ENCODE data around the gene FLACC1. TPM values are rescaled to one million over a fixed set of nuclear protein-coding genes. Genes with fewer than 3 reads are reported as not detected.

The FLACC1 gene, protein sequence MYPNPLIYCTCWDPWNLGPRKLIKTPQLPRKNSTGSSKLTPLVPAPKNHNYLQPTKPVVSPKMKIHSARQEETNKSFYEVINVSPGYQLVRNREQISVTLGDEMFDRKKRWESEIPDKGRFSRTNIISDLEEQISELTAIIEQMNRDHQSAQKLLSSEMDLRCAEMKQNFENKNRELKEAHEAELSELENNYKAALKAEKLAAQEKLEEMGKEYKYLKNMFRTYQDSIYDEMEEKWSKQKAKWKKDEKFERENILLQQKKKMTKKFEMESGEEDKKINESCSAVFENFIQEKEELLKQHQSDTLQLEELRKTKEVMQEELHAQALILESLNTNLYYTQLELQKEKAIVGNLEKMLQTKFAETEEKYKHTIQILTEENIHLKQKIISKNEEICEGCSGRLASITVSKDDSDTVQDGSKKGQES
- 0.37 TPM for polyA plus RNA-seq (2013, experiment 1 of 2)
- 0.29 TPM for polyA plus RNA-seq (2013, experiment 2 of 2)

DNA sequence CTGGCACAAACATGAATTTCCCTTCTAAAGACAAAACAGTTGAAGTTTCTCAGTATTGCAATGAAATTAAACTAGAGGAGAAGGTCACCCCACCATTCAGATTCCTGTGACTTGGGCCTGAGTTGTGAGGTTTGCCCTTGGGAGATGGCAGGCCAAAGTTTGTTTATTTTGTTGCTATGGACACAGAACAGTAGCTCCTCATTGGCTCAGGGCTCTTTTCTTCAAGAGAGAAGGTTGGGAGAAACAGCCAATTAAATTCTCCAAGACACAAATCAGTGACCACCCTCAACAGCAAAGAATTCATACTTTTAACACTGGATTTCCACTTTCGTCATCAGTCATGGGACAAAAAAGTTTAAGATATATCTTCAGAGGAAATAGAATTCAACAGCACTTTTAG, at the start of gene FLACC1:
Gene FLACC1, minus strand, starts transcription at position 125 of the 400 bp plus-strand sequence. CDS start 5,941 bp downstream, outside the sequence.
- H3K36me3 ChIP-seq (ENCODE audit: control insufficient read depth in 1 of 2, insufficient read depth in 2 of 2, low read depth in 1 of 2, low read length in 2 of 2), result peaks cover 3 to 24% of the 10 kb centered on the region in 2 experiments
- no peaks in the 10 kb centered on the region for H3K79me1 ChIP-seq (replicated peaks; ENCODE audit: low read length, poor library complexity, severe bottlenecking)
- H2AFZ ChIP-seq (ENCODE audit: low read depth, low read length), result no peak within 1 kb of the TSS
- no peak within 1 kb of the TSS for H3K4me2 ChIP-seq (ENCODE audit: low read length, poor library complexity, severe bottlenecking)
- WGBS, result no CpG with 5 or more reads among the region's 1 CpG
- H2BK5ac ChIP-seq (ENCODE audit: low read depth, low read length, poor library complexity, severe bottlenecking), result no peak within 1 kb of the TSS
- no peak within 1 kb of the TSS for H2AK5ac ChIP-seq (ENCODE audit: low read length, severe bottlenecking)
- H4K91ac ChIP-seq (ENCODE audit: low read length), result no peak within 1 kb of the TSS
- H3K9ac ChIP-seq (ENCODE audit: low read length), result peak within 1 kb of the TSS; percentile 81
- no peak within 1 kb of the TSS for H3K4me3 ChIP-seq (ENCODE audit: insufficient read depth in 1 of 2, low read depth in 1 of 2, low read length in 2 of 2)
- no peak within 1 kb of the TSS for H3K27ac ChIP-seq (ENCODE audit: low read length, poor library complexity, severe bottlenecking)
- H2BK120ac ChIP-seq (ENCODE audit: low read depth, low read length), result no peak within 1 kb of the TSS
- H3K4ac ChIP-seq (ENCODE audit: low read depth in 1 of 2, low read length in 2 of 2), result peak within 1 kb of the TSS in 1 of 2 experiments; percentile 33
- H3K23ac ChIP-seq (ENCODE audit: low read length in 2 of 2), result no peak within 1 kb of the TSS
- no peak within 1 kb of the TSS for H3K14ac ChIP-seq (ENCODE audit: low read length in 2 of 2)
- H3K18ac ChIP-seq (ENCODE audit: low read depth in 1 of 2, low read length in 2 of 2), result no peak within 1 kb of the TSS
- peak; percentile 97 for DNase-seq
- no peaks in the 10 kb centered on the region for H3K4me1 ChIP-seq (ENCODE audit: control insufficient read depth, insufficient read depth, low read depth, low read length)
- no peaks in the 10 kb centered on the region for H3K9me3 ChIP-seq (ENCODE audit: control insufficient read depth, low read length)
- H2BK15ac ChIP-seq (ENCODE audit: low read depth, poor library complexity, severe bottlenecking), result no peak within 1 kb of the TSS
- no peak within 1 kb of the TSS for H4K8ac ChIP-seq (ENCODE audit: low read length)
- H3K27me3 ChIP-seq (ENCODE audit: control insufficient read depth in 1 of 2, insufficient read depth in 1 of 2, low read length in 2 of 2), result no peaks in the 10 kb centered on the region
- H2BK12ac ChIP-seq (ENCODE audit: low read length in 2 of 2), result peak within 1 kb of the TSS in 1 of 2 experiments; percentile 83

DNA sequence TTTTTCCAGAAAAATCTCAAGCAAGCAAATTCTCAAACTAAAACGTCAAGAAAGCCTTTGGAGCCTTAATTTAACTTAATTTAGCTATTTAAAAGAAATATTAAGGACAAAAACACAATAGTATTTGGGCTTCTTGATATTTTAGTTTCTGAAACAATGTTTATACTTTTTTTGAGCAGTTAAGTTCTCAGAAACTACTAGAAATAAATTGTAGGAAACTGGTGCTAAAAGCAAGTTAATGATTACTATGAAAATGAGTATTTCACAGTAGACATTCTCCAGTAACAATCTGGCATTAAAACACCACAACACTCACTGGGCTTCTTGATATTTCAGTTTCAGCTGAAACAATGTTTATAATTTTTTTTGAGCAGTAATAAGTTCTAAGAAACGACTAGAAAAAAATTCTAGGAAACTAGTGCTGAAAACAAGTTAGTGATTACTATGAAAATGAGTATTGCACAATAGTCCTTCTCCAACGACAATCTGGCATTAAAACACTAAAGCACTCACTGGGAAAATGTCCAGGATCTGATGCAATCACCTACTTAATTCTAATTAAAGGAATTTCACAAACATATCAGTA, 49.0 kb upstream of the FLACC1 start:
- Histone ChIP-seq H3K4ac (ENCODE audit: low read depth in 1 of 2, low read length in 2 of 2) (no peak overlapping the region), H2BK120ac (ENCODE audit: low read depth, low read length) (no peak overlapping the region), H3K9ac (ENCODE audit: low read length) (peak overlapping the region; percentile 82), H3K9me3 (ENCODE audit: control insufficient read depth, low read length) (no peaks in the 10 kb centered on the region), H3K14ac (ENCODE audit: low read length in 2 of 2) (no peak overlapping the region), H4K8ac (ENCODE audit: low read length) (no peak overlapping the region), H2AFZ (ENCODE audit: low read depth, low read length) (no peak overlapping the region), H3K23ac (ENCODE audit: low read length in 2 of 2) (no peak overlapping the region), H2BK15ac (ENCODE audit: low read depth, poor library complexity, severe bottlenecking) (no peak overlapping the region), H3K27me3 (ENCODE audit: control insufficient read depth in 1 of 2, insufficient read depth in 1 of 2, low read length in 2 of 2) (no peaks in the 10 kb centered on the region), H3K79me1 (replicated peaks; ENCODE audit: low read length, poor library complexity, severe bottlenecking) (peaks cover 14% of the 10 kb centered on the region), H2BK5ac (ENCODE audit: low read depth, low read length, poor library complexity, severe bottlenecking) (no peak overlapping the region), H3K18ac (ENCODE audit: low read depth in 1 of 2, low read length in 2 of 2) (no peak overlapping the region), H3K4me2 (ENCODE audit: low read length, poor library complexity, severe bottlenecking) (no peak overlapping the region), H2AK5ac (ENCODE audit: low read length, severe bottlenecking) (no peak overlapping the region), H3K36me3 (ENCODE audit: control insufficient read depth in 1 of 2, insufficient read depth in 2 of 2, low read depth in 1 of 2, low read length in 2 of 2) (peaks cover 0 to 14% of the 10 kb centered on the region in 2 experiments), H3K4me3 (ENCODE audit: insufficient read depth in 1 of 2, low read depth in 1 of 2, low read length in 2 of 2) (peak overlapping the region in 1 of 2 experiments; percentile 58), H4K91ac (ENCODE audit: low read length) (no peak overlapping the region), H3K27ac (ENCODE audit: low read length, poor library complexity, severe bottlenecking) (peak overlapping the region; percentile 67), H3K4me1 (ENCODE audit: control insufficient read depth, insufficient read depth, low read depth, low read length) (peaks cover 3% of the 10 kb centered on the region), H2BK12ac (ENCODE audit: low read length in 2 of 2) (no peak overlapping the region)
- whole genome bisulfite sequencing, result 0% methylated on average over 1 of the region's 3 CpGs
- peak; percentile 80 for DNase-seq

DNA sequence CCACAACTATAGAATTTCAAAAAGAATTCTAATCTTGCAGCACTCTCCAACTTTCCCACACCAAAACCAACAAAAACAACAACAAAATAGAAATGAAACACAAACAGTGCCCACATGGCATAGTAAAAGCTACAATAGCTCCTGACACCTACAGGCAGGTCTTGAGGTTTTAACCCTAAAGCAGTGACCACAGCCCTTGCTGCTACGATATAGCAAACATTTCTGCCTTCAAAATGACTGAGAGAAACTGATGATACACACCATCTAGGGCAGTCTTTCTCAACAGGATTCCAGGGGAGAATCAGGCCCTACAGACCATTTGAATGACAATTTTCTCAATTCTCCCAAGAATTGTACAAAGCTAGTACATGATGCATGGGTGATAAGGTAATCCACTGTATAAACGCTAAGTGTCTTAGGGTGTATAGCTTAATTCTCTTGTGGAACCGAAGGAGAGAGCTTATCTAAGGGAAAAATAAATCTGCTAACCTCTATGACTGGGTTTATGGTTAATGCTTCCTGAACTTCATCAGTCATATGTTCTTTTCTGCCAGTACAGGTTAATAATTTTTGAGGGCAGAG, 47.6 kb upstream of the FLACC1 start:
- WGBS, result 97% methylated on average over 3 of the region's 3 CpGs

DNA sequence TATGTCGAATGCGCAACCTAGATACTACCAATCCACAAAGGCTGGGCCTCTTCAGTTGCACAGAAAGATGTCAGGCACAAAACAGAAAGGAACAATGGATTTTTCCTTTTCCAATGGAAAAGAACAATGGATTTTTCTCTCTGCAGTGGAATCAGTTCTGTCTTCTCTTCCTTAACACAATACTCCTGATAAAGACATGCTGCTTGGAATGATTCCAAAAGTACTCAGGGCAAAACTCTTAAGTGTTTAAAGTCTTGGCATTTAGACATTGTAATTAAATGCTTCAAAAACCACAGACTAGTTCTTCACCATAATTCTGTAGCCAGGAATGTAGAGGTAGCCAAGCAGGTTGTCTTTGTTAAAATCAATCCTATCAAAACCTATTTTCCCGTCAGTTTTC, 46.7 kb upstream of the FLACC1 start:
- Histone ChIP-seq H3K4ac (ENCODE audit: low read depth in 1 of 2, low read length in 2 of 2) (no peak overlapping the region), H2BK12ac (ENCODE audit: low read length in 2 of 2) (no peak overlapping the region), H3K18ac (ENCODE audit: low read depth in 1 of 2, low read length in 2 of 2) (no peak overlapping the region), H3K4me1 (ENCODE audit: control insufficient read depth, insufficient read depth, low read depth, low read length) (peaks cover 3% of the 10 kb centered on the region), H3K4me2 (ENCODE audit: low read length, poor library complexity, severe bottlenecking) (no peak overlapping the region), H3K36me3 (ENCODE audit: control insufficient read depth in 1 of 2, insufficient read depth in 2 of 2, low read depth in 1 of 2, low read length in 2 of 2) (peaks cover 0 to 34% of the 10 kb centered on the region in 2 experiments), H3K14ac (ENCODE audit: low read length in 2 of 2) (no peak overlapping the region), H2BK120ac (ENCODE audit: low read depth, low read length) (no peak overlapping the region), H3K9ac (ENCODE audit: low read length) (peak overlapping the region; percentile 19), H3K27me3 (ENCODE audit: control insufficient read depth in 1 of 2, insufficient read depth in 1 of 2, low read length in 2 of 2) (no peaks in the 10 kb centered on the region), H4K8ac (ENCODE audit: low read length) (no peak overlapping the region), H3K23ac (ENCODE audit: low read length in 2 of 2) (no peak overlapping the region), H2AFZ (ENCODE audit: low read depth, low read length) (no peak overlapping the region), H2BK15ac (ENCODE audit: low read depth, poor library complexity, severe bottlenecking) (no peak overlapping the region), H3K9me3 (ENCODE audit: control insufficient read depth, low read length) (no peaks in the 10 kb centered on the region), H3K79me1 (replicated peaks; ENCODE audit: low read length, poor library complexity, severe bottlenecking) (peaks cover 5% of the 10 kb centered on the region), H3K4me3 (ENCODE audit: insufficient read depth in 1 of 2, low read depth in 1 of 2, low read length in 2 of 2) (no peak overlapping the region), H3K27ac (ENCODE audit: low read length, poor library complexity, severe bottlenecking) (peak overlapping the region; percentile 56), H2AK5ac (ENCODE audit: low read length, severe bottlenecking) (no peak overlapping the region), H2BK5ac (ENCODE audit: low read depth, low read length, poor library complexity, severe bottlenecking) (no peak overlapping the region), H4K91ac (ENCODE audit: low read length) (no peak overlapping the region)
- 96% methylated on average over 2 of the region's 3 CpGs for WGBS
- DNase-seq, result peak; percentile 50

More for the DNA sequence above, 47.6 kb upstream of the FLACC1 start:
- Histone ChIP-seq H3K36me3 (ENCODE audit: control insufficient read depth in 1 of 2, insufficient read depth in 2 of 2, low read depth in 1 of 2, low read length in 2 of 2) (peaks cover 0 to 25% of the 10 kb centered on the region in 2 experiments), H3K9ac (ENCODE audit: low read length) (no peak overlapping the region), H2BK12ac (ENCODE audit: low read length in 2 of 2) (no peak overlapping the region), H3K4me1 (ENCODE audit: control insufficient read depth, insufficient read depth, low read depth, low read length) (peaks cover 3% of the 10 kb centered on the region), H4K8ac (ENCODE audit: low read length) (no peak overlapping the region), H2BK15ac (ENCODE audit: low read depth, poor library complexity, severe bottlenecking) (no peak overlapping the region), H3K4ac (ENCODE audit: low read depth in 1 of 2, low read length in 2 of 2) (no peak overlapping the region), H3K14ac (ENCODE audit: low read length in 2 of 2) (no peak overlapping the region), H3K18ac (ENCODE audit: low read depth in 1 of 2, low read length in 2 of 2) (no peak overlapping the region), H2BK120ac (ENCODE audit: low read depth, low read length) (no peak overlapping the region), H3K4me2 (ENCODE audit: low read length, poor library complexity, severe bottlenecking) (no peak overlapping the region), H3K79me1 (replicated peaks; ENCODE audit: low read length, poor library complexity, severe bottlenecking) (peaks cover 5% of the 10 kb centered on the region), H2BK5ac (ENCODE audit: low read depth, low read length, poor library complexity, severe bottlenecking) (no peak overlapping the region), H3K27ac (ENCODE audit: low read length, poor library complexity, severe bottlenecking) (no peak overlapping the region), H3K4me3 (ENCODE audit: insufficient read depth in 1 of 2, low read depth in 1 of 2, low read length in 2 of 2) (no peak overlapping the region), H4K91ac (ENCODE audit: low read length) (no peak overlapping the region), H3K27me3 (ENCODE audit: control insufficient read depth in 1 of 2, insufficient read depth in 1 of 2, low read length in 2 of 2) (no peaks in the 10 kb centered on the region), H2AK5ac (ENCODE audit: low read length, severe bottlenecking) (peak overlapping the region; percentile 8), H2AFZ (ENCODE audit: low read depth, low read length) (no peak overlapping the region), H3K9me3 (ENCODE audit: control insufficient read depth, low read length) (no peaks in the 10 kb centered on the region), H3K23ac (ENCODE audit: low read length in 2 of 2) (no peak overlapping the region)
- no peak for DNase-seq

Measured in mesenchymal stem cell (in vitro differentiated cells and primary cell).